CD4-positive, alpha-beta T cell treated with Interleukin-21 for 1 hour (primary cell): ENCODE measurements around the gene TRIP6.
"Not testable (repeated sequence)": the region's sequence is repeated elsewhere in the genome, so short reads cannot be mapped to it uniquely, and the experiment has no call there.

Source experiments
- DNase-seq: peaks from one replicate; pipeline ENCODE4 v3.0.0-alpha.2; 2020

The TRIP6 gene

DNA sequence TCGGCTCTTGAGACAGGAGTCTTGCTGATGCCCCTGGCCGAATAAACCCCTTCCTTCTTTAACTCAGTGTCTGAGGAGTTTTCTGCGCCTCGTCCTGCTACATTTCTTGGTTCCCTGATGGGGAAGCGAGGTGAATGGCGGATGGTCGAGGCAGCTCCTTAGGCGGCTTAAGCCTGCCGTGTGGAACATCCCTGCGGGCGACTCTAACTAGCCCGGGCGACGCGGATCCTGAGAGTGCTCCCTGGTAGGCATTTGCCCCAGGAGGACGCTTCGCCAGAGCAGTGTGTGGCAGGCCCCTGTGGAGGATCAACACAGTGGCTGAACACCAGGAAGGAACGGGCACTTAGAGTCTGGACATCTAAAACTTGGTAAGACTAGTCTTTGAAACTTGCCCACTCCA is 27.8 kb upstream of the TRIP6 start:
- DNase-seq, result no peak

DNA sequence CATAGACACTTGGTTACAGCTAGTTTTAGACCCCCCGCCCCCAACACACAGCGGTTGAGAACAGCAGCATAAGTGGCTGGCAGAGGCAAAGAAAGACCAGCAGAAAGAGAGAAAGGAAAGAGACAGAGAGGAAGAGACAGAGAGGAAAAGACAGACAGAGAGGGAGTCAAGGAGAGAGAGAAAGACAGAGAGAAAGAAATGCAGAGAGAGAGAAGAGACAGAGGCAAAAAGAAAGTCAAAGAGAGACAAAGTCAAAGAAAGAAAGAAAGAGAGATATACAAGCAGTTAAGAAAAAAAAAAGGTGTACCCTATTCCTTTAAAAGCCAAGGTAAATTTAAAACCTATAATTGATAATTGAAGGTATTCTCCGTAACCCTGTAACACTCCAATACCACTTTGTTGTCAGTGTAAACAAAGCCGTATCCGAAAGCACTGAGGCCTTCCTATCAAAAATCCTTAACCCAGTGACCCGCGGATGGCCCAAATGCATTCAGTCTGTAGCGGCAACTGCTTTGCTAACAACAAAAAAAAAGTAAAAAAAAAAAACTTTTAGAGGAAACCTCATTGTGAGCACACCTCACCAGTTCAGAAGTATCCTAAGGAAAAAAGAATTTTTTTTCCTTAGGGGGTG is 26.6 kb upstream of the TRIP6 start:
- no peak for DNase-seq

DNA sequence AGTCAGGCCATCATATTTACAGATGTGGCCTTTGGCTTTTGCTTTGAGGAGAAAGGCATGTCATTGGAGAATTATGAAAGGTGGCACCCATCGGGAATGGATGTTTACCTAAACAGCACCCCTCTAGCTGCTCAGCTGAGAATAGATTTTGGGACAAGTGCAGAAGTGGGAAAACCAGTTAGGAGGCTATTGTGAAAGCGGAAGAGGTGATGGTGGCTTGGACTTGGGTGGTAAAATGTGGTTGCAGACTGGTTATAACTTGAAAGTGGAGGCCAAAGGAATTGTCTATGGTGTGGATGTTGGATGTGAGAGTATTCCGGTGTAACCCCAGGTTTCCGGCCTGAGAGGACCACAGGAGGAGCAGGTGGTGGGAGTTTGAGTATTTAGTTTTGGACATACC is 19.8 kb upstream of the TRIP6 start:
- no peak for DNase-seq

DNA sequence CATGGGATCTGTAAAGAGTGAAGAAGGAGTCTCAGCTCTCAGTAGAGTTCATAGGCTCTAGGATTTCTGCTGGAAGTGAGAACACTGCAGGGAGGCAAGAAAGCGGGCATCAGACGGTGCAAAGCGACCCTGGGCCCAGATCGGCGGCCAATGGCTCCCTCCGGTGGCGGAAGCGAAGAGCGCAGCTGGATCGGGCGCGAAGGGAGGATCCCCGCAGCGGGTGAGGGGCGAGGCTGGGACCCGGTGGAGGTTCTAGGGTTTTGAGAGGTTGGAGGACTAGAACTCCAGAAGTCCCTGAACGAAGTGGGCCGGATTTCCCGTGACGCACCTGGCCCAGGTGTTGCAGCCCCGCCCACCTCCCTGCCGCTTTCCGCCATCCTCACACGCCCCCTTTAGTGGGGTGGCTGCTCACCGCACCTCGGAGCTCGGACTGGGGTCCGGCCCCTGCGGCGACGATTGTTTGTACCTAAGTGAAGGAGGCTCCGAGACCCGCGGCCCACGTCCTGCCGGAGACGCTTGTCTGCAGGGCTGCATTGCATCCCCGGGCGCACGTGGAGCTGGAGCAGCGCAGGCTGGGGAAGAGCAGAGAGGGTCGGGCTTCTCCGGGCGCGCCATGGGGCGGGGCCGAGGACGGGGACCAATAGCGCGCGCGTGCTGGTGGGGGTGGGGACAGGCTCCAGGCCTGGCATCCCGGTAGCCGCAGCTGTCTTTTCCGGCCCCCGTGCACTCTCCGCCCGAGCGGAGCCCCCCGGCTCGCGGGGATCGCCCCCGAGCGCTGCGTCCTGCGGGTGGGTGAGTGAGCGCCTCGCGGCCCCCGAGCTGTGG is 14.9 kb upstream of the TRIP6 start, which contains the start of gene SLC12A9:
Gene SLC12A9 (plus strand): TSS at position 666 of the 825 bp plus-strand sequence. CDS start 1,485 bp downstream, outside the sequence.
- peak; percentile 85 for DNase-seq

DNA sequence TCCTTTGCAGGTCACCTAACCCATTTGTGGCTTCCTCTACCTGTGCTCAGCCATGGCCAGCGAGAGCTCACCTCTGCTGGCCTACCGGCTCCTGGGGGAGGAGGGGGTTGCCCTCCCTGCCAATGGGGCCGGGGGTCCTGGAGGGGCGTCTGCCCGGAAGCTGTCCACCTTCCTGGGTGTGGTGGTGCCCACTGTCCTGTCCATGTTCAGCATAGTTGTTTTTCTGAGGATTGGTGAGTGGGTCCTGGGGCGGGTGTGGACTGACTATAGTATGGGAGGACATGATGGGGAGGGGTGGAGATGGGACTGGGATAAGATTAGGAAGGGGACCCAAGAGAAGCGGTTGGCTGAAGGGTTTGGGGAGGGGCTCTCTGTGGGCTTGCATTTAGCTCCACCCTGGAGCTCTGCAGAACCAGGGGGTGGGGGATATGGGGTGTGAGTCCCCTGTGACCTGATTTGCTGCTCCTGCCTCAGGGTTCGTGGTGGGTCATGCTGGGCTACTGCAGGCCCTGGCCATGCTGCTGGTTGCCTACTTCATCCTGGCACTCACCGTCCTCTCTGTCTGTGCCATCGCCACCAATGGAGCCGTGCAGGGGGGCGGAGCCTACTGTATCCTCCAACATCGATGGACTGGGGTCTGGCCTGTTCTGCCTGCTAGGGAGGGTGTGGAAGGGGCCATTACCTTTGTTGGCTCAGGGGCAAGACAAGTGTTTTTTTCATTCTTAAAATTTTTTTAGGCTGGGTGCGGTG is 12.9 kb upstream of the TRIP6 start:
- no peak for DNase-seq

DNA sequence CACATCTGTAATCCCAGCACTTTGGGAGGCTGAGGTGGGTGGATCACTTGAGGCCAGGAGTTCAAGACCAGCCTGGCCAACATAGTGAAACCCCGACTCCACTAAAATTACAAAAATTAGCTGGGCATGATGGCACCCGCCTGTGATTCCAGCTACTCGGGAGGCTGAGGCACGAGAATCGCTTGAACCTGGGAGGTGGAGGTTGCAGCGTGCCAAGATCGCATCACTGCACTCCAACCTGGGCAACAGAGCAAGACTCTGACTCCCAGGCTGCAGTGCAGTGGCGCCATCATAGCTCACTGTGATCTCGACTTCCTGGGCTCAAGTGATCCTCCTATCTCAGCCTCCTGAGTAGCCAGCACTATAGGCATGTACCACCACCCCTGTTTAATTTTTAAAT is 12.3 kb upstream of the TRIP6 start:
- DNase-seq, result not testable (repeated sequence)

DNA sequence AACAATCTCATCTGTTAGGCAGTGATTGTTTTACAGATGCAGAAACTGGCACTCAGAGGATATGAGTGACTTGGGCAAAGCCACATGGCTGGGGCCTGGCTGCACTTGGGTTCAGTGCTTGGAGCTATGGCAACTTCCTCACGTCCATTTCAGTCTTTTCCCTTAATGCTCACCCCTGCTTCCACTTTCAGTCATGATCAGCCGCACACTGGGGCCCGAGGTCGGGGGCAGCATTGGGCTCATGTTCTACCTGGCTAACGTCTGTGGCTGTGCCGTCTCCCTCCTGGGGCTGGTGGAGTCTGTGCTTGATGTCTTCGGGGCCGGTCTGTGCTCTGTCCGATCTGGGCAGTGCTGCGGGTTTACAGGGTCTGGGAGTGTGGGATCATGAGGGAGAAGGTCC is 11.7 kb upstream of the TRIP6 start:
- no peak for DNase-seq

DNA sequence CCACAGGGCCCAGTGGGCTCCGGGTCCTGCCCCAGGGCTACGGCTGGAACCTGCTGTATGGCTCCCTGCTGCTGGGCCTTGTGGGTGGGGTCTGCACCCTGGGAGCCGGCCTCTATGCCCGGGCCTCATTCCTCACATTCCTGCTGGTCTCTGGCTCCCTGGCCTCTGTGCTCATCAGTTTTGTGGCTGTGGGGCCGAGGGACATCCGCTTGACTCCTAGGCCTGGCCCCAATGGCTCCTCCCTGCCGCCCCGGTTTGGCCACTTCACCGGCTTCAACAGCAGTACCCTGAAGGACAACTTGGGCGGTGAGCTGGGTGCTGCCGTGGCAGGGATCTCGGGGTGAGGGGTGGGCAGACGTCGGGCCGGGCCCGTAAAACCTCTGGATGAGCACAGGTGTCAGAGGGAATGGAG is 10.3 kb upstream of the TRIP6 start:
- no peak for DNase-seq

DNA sequence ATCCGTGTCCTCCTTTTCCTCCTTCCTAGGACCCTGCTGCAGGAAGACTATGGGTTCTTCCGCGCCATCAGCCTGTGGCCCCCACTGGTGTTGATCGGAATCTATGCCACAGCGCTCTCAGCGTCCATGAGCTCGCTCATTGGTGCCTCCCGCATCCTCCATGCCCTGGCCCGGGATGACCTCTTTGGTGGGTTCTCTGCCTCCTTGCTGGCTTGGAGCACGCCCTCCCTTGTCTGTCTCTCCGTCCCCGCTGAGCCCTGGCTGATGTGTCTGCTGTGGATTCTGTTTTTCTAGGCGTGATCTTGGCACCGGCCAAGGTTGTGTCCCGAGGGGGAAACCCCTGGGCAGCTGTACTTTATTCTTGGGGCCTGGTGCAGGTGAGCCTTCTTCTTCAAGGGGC is 7.3 kb upstream of the TRIP6 start:
- no peak for DNase-seq

DNA sequence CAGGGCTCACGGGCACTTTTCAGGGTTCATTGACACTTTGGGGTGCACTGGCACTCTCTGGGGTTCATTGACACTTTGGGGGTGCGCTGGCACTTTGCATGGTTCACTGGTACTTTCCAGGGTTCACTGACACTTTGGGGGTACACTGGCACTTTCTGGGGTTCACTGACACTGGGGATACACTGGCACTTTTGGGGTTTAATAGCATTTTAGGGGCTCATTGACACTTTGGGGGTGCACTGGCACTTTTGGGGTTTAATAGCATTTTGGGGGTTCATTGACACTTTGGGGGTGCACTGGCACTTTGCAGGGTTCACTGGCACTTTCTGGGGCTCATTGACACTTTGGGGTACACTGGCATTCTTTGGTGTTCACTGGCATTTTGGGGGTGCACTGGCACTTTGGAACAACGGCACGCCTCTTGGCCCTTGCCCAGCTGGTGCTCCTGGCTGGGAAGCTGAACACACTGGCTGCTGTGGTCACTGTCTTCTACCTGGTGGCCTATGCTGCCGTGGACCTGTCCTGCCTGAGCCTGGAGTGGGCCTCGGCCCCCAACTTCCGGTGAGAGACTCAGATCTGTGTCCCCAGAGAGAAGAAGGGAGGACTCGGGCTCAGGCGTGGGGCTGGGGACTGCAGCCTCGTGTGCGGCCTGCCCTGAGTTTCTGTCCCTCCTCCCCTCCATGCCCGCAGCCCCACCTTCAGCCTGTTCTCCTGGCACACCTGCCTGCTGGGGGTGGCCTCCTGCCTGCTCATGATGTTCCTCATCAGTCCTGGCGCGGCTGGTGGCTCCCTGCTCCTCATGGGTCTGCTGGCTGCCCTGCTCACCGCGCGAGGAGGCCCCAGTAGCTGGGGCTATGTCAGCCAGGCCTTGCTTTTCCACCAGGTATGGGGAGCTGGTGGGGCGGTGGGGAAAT is 6.2 kb upstream of the TRIP6 start:
- DNase-seq, result no peak

DNA sequence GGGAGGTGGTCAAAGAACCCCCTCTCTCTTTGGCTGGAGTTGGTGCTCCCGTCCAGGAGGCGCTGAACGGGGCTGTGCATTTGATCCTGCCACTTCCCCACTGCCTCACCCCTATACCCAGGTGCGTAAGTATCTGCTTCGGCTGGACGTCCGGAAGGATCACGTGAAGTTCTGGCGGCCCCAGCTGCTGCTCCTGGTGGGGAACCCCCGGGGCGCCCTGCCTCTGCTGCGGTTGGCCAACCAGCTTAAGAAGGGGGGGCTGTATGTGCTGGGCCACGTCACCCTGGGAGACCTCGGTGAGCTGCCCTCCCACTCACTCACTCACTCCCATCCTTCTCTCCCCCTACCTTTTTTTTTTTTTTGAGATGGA is 5.6 kb upstream of the TRIP6 start:
- DNase-seq, result no peak

DNA sequence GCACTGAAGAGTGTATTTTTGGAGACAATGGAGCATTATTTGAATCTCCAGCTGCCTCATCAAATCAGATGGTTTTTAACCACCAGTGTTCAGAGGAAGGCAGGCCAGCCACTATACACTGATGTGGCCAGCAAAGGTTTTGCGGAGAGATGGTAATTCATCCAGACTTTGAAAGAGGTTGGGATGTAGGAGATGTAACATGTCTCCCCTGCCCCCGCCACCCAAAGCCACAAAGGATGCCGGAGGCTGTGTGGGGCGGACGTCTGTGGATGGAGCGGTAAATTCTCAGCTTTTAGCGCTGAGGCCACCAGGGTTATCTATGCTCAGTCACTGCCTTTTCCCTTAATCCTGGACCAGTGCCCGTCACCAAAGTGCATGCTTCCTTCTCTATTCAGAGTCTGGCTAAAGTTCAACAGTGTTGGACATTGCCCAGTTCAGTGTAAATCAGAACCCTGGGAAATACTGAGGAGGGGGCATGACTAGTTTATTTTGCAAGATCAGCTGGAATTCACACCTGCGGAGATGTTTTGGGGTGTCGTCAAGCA is 3.7 kb upstream of the TRIP6 start:
- no peak for DNase-seq

DNA sequence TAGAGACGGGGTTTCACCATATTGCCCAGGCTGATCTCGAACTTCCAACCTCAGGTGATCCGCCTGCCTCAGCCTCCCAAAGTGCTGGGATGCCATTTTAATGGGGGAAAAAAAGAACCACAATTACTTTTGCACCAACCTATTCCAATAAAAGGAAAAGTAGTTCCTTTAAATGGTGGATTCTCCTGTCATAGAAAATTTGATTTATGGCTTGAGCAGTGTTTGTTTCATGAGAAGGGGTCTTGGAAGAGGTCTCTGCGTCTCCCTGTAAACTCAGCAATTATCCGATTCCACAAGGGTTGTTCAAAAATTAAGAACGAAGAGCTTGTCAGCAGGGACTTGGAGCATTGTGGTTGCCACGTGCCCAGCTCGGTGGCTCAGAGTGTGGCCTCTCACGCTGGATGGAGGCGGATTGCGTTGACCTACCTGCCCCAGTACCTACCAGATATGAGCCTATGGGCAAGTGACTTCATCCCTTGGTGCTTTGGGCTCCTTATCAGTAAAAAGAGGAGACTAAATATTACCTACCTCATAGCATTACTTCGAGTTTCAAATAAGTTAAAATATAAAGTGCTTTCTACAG is 2.8 kb upstream of the TRIP6 start:
- no peak for DNase-seq

DNA sequence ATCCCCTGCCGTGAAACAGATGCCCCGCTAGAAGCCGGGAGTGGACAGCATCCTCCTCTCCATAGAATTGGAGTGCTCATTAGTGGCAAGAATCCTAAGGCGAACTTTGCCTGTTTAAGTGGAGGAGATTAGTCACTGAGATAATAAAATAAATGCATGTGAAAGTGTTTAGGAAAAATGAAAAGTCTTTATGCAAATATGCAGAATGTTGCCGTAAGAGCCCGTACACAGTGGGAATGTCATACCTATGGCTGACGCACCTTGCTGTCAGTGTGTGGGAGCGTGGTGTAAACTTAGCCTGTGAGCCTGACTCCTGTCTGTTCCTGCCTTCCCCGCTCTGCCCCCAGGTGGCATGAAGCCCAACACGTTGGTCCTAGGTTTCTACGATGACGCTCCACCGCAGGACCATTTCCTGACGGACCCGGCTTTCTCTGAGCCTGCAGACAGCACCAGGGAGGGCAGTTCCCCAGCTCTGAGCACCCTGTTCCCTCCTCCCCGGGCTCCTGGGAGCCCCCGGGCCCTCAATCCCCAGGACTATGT is 1.7 kb upstream of the TRIP6 start:
- no peak for DNase-seq

DNA sequence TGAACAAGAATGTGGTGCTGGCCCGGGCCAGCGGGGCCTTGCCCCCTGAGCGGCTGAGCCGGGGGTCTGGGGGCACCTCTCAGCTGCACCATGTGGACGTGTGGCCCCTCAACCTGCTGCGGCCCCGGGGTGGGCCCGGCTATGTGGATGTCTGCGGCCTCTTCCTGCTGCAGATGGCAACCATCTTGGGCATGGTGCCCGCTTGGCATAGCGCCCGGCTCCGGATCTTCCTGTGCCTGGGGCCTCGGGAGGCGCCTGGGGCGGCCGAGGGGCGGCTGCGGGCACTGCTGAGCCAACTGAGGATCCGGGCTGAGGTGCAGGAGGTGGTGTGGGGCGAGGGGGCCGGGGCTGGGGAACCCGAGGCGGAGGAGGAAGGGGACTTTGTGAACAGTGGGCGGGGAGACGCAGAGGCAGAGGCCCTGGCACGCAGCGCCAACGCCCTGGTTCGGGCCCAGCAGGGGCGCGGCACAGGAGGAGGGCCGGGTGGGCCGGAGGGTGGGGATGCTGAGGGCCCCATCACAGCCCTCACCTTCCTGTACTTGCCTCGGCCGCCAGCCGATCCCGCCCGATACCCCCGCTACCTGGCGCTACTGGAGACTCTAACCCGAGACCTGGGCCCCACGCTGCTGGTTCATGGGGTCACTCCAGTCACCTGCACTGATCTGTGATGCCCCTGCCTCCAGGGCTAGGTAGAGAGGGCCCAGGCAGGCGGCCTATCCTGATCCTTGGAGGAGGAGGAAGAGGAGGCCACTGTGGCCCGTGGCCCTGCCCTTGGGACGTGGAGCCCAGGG is 1.1 kb upstream of the TRIP6 start:
- no peak for DNase-seq

DNA sequence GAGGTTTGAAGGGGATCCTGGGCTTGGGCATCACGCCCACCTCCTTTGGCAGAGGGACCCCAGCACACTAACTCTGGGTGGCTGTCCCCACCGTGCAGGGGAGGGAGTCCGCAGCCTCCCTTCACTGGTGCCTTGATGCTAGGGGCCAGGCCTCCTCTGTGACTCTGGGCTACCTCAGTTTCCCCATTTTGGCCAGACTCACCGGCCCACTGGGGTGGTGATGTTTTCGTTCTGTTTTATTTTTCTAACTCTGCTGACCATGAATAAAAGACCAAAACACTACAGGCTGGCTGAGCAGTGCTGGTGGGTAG is 503 bp upstream of the TRIP6 start:
- DNase-seq, result no peak

DNA sequence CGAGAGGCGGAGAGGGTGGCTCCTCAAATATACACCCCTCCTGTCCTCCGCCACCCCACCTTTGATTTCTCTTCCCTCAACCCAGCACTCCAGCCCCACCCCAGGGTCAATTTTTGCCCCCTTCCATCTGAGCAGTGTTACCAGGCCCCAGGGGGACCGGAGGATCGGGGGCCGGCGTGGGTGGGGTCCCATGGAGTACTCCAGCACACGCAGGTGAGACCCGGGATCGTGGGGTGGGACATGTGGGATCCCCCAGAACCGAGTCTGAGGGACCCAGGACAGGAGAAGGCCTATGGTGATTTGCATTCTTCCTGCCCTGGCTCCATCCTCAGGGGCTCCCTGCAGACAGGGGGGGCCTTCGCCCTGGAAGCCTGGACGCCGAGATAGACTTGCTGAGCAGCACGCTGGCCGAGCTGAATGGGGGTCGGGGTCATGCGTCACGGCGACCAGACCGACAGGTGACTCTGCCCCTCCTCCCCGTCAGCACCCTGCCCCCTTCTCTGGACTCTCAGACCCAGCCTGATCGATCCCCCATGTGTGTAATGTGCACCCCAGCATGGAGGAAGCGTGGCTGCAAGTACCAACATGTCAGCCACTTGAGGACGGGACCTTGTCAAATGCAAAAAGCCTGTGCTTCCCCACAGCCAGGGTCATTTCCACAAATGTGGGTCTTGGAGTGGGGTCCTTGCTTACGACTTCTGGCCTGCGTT is 744 bp downstream of the TRIP6 start:
- DNase-seq, result no peak

DNA sequence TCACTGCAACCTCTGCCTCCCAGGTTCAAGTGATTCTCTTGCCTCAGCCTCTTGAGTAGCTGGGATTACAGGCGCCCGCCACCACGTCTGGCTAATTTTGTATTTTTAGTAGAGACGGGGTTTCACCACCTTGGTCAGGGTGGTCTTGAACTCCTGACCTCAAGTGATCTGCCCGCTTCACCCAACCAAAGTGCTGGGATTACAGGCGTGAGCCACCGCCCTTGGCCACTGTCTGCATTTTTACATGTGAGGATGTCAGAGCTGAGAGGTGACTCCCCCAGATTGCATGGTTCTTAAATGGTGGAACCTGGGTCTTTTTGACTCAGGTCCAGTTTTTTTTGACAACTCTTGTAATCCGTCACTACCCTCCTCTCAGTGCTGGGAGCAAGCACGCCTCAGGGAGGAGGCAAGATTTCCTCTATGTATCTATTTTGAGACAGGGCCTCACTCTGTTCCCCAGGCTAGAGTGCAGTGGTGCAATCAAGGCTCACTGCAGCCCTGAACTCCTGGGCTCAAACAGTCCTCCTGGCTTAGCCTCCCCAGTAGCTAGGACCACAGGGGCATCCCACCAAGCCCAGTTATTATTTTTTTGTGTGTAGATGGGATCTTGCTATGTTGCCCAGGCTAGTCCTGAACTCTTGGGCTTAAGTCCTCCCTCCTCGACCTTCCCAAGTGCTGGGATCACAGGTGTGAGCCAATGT is 6.6 kb downstream of the TRIP6 start:
- DNase-seq, result no peak

DNA sequence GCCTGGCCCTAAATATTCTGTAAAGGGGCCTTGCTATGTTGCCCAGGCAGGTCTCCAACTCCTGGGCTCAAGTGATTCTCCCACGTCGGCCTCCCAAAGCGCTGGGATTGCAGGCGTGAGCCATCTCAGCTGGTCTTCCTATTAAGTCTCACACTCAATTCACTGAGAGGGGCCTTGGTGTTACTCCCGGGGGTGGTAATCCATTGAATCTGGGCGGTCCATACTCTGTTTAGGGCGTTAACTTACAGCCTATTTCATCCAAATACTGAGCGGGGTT is 7.1 kb downstream of the TRIP6 start:
- DNase-seq, result no peak
